KMS-11 (cell line): Measurements from ENCODE around the gene NTHL1.

Experiments used
- H2AFZ ChIP-seq: fragments of 200-600 bp; sonication (generic); 2 replicates; pipeline ENCODE4 v1.6.1; 2016; ENCODE audit warnings: antibody characterized with exemption, mixed run types, low read depth
- H3K27ac ChIP-seq: fragments of 200-600 bp; sonication (generic); 2 replicates; pipeline ENCODE4 v1.6.1; 2016; ENCODE audit warnings: mild to moderate bottlenecking, mixed run types
- H3K27me3 ChIP-seq: fragments of 200-600 bp; sonication (generic); 2 replicates; pipeline ENCODE4 v1.6.1; 2017; ENCODE audit warnings: mild to moderate bottlenecking, low read depth, mixed run types, moderate library complexity; ENCODE audit not compliant: insufficient read depth
- H3K36me3 ChIP-seq: fragments of 200-600 bp; sonication (generic); 2 replicates; pipeline ENCODE4 v1.6.1; 2017; ENCODE audit warnings: mild to moderate bottlenecking, mixed run types; ENCODE audit not compliant: insufficient read depth
- H3K4me1 ChIP-seq: fragments of 200-600 bp; sonication (generic); 2 replicates; pipeline ENCODE4 v1.6.1; 2016; ENCODE audit warnings: mild to moderate bottlenecking, low read depth, mixed run types; ENCODE audit not compliant: poor library complexity, severe bottlenecking
- H3K4me2 ChIP-seq: fragments of 200-600 bp; sonication (generic); 2 replicates; pipeline ENCODE4 v1.7.0; 2016; ENCODE audit warnings: mild to moderate bottlenecking, mixed run types
- H3K4me3 ChIP-seq: fragments of 200-600 bp; sonication (generic); IDR thresholded peaks from 2 replicates; pipeline ENCODE4 v1.6.1; 2017; ENCODE audit warnings: low read depth, low read length, mixed read lengths; ENCODE audit not compliant: insufficient read depth
- H3K79me2 ChIP-seq: fragments of 200-600 bp; sonication (generic); 2 replicates; pipeline ENCODE4 v1.6.1; 2016; ENCODE audit warnings: low read depth, mixed run types; ENCODE audit not compliant: insufficient read depth
- H3K9ac ChIP-seq: fragments of 200-600 bp; sonication (generic); 2 replicates; pipeline ENCODE4 v1.6.1; 2016; ENCODE audit warnings: mild to moderate bottlenecking, mixed run types
- H4K20me1 ChIP-seq: fragments of 200-600 bp; sonication (generic); 2 replicates; pipeline ENCODE4 v1.6.1; 2016; ENCODE audit warnings: mild to moderate bottlenecking, mixed run types; ENCODE audit not compliant: insufficient read depth
- TF ChIP-seq, protein P1 (sequence below): fragments of 200-600 bp; sonication (generic); conservative IDR thresholded peaks from 2 replicates; pipeline ENCODE4 v1.6.1; 2017; ENCODE audit warnings: low read depth, mild to moderate bottlenecking, antibody characterized with exemption, low read length, moderate library complexity, mixed read lengths

Gene NTHL1

DNA sequence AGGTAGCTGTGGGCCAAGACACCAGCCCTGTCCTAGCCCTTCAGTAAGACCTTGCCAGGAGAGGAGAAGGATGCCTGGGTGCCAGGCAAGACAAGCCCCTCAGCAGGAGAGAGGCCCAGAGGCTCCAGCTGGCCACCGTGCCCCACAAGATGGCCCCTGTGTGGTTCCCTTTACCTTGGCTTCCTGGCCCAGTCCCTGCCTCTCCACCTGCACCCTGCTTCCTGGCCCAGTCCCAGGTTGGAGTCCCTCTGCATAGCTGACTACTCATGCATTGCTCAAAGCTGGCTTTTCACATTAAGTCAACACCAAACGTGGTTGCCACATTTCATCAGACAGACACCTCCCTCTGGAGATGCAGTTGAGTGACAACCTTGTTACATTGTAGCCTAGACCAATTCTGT is 53.9 kb downstream of the NTHL1 start:
- TF ChIP-seq, protein P1, sequence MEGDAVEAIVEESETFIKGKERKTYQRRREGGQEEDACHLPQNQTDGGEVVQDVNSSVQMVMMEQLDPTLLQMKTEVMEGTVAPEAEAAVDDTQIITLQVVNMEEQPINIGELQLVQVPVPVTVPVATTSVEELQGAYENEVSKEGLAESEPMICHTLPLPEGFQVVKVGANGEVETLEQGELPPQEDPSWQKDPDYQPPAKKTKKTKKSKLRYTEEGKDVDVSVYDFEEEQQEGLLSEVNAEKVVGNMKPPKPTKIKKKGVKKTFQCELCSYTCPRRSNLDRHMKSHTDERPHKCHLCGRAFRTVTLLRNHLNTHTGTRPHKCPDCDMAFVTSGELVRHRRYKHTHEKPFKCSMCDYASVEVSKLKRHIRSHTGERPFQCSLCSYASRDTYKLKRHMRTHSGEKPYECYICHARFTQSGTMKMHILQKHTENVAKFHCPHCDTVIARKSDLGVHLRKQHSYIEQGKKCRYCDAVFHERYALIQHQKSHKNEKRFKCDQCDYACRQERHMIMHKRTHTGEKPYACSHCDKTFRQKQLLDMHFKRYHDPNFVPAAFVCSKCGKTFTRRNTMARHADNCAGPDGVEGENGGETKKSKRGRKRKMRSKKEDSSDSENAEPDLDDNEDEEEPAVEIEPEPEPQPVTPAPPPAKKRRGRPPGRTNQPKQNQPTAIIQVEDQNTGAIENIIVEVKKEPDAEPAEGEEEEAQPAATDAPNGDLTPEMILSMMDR: no peak
- Histone ChIP-seq H3K4me1 (peaks cover 23% of the 10 kb centered on the region), H3K36me3 (no peaks in the 10 kb centered on the region), H3K4me3 (no peak overlapping the region), H3K27me3 (peaks cover 5% of the 10 kb centered on the region), H3K9ac (no peak overlapping the region), H3K79me2 (no peaks in the 10 kb centered on the region), H3K27ac (no peak overlapping the region), H3K4me2 (no peak overlapping the region), H2AFZ (no peak overlapping the region), H4K20me1 (no peaks in the 10 kb centered on the region)

GRCh38 chr16:1992704-1993317 is 54.8 kb downstream of the NTHL1 start:
- Histone ChIP-seq H3K36me3 (no peaks in the 10 kb centered on the region), H2AFZ (peak overlapping the region; percentile 81; the same call in 1 of the 2 replicates), H3K4me3 (no peak overlapping the region), H4K20me1 (no peaks in the 10 kb centered on the region), H3K9ac (no peak overlapping the region), H3K4me2 (no peak overlapping the region), H3K27ac (no peak overlapping the region), H3K27me3 (peaks cover 5% of the 10 kb centered on the region), H3K79me2 (no peaks in the 10 kb centered on the region), H3K4me1 (peaks cover 23% of the 10 kb centered on the region)
- TF ChIP-seq, protein P1: no peak

- peak overlapping the region; percentile 31; the same call in 1 of the 2 replicates for H3K4me2 ChIP-seq
- no peaks in the 10 kb centered on the region for H3K79me2 ChIP-seq
- peaks cover 5% of the 10 kb centered on the region for H3K27me3 ChIP-seq
- no peak overlapping the region for H3K4me3 ChIP-seq
- no peaks in the 10 kb centered on the region for H4K20me1 ChIP-seq
- no peak overlapping the region for H3K9ac ChIP-seq
- no peak overlapping the region for H3K27ac ChIP-seq
- H2AFZ ChIP-seq: peak overlapping the region; percentile 81
- TF ChIP-seq, protein P1: no peak
- no peaks in the 10 kb centered on the region for H3K36me3 ChIP-seq
- peaks cover 23% of the 10 kb centered on the region for H3K4me1 ChIP-seq
These were observed 55.5 kb downstream of the NTHL1 start for GRCh38 chr16:1991948-1992703.

DNA sequence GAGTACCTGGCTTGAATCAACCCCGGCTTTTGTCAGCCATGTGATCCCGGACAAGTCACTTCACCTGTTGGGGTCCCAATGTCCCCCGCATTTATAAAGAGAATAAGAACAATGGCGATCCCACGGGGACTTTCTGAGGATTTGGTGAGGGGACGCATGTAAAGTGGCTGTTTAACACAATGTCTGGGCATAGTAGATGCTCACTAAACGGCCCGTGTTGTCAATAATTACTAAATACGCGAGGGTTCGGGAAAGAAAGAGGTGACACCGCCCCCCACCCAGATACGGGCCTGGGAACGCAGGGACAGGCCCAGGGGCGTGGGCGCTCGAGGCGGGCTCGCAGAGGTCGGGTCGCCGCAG is 56.1 kb downstream of the NTHL1 start:
- Histone ChIP-seq H3K4me2 (peak overlapping the region; percentile 31; the same call in 1 of the 2 replicates), H3K27ac (no peak overlapping the region), H3K9ac (no peak overlapping the region)

More for the DNA sequence above, 56.1 kb downstream of the NTHL1 start:
- Histone ChIP-seq H3K4me3 (no peak overlapping the region), H2AFZ (no peak overlapping the region), H3K79me2 (no peaks in the 10 kb centered on the region), H3K36me3 (no peaks in the 10 kb centered on the region), H3K4me1 (peaks cover 23% of the 10 kb centered on the region), H4K20me1 (no peaks in the 10 kb centered on the region), H3K27me3 (peaks cover 5% of the 10 kb centered on the region)
- TF ChIP-seq, protein P1: no peak
